ENCODE measurements around the gene KIF9.

The KIF9 gene

GRCh38 chr3:47282424-47283192 lies at the start of gene KIF9, which contains the start of gene KLHL18:
TSS of gene KIF9 (minus strand) at chr3:47282799. CDS start at chr3:47277374, 5,425 bp downstream.
TSS of gene KLHL18 (plus strand) at chr3:47282944. CDS start at chr3:47282966, 22 bp downstream.
- Histone ChIP-seq H3K79me2 (ENCODE audit: insufficient read depth, low read length) (peaks cover 46% of the 10 kb centered on the region), H2AFZ (ENCODE audit: low read length) (peak within 1 kb of the TSS; percentile 98)

GRCh38 chr3:47324278-47324865 lies 41.8 kb upstream of the KIF9 start:
- Histone ChIP-seq H3K4me1 (ENCODE audit: insufficient read depth, low read length, poor library complexity, severe bottlenecking) (no peaks in the 10 kb centered on the region), H3F3A (ENCODE audit: low read depth) (no peaks in the 10 kb centered on the region), H3K9ac (ENCODE audit: low read depth, low read length, poor library complexity, severe bottlenecking) (no peak overlapping the region), H3K27me3 (ENCODE audit: insufficient read depth, low read length, poor library complexity, severe bottlenecking) (no peaks in the 10 kb centered on the region), H3K9me3 (ENCODE audit: insufficient read depth, low read depth, low read length) (no peaks in the 10 kb centered on the region), H3K9me2 (replicated peaks; ENCODE audit: low read depth, low read length) (no peaks in the 10 kb centered on the region), H3K36me3 (ENCODE audit: insufficient read depth, low read length) (peaks cover 64% of the 10 kb centered on the region; the same call in 1 of the 2 replicates), H2AFZ (ENCODE audit: low read length) (no peak overlapping the region), H3K79me2 (ENCODE audit: insufficient read depth, low read length) (no peaks in the 10 kb centered on the region), H3K4me3 (ENCODE audit: low read length, poor library complexity, severe bottlenecking) (no peak overlapping the region), H3K4me2 (ENCODE audit: low read depth, low read length, poor library complexity, severe bottlenecking) (no peak overlapping the region), H4K20me1 (ENCODE audit: insufficient read depth, low read length, poor library complexity, severe bottlenecking) (peaks cover 4% of the 10 kb centered on the region)
- TF ChIP-seq EZH2phosphoT487 (IDR thresholded peaks at IDR 0.05; ENCODE audit: borderline replicate concordance): no peak
- TF ChIP-seq CTCF (conservative IDR thresholded peaks at IDR 0.05; ENCODE audit: low read length): peak; percentile 83

More at GRCh38 chr3:47282424-47283192, at the start of gene KIF9, which contains the start of gene KLHL18:
- Histone ChIP-seq H3K9me3 (ENCODE audit: insufficient read depth, low read depth, low read length) (no peaks in the 10 kb centered on the region), H3F3A (ENCODE audit: low read depth) (no peaks in the 10 kb centered on the region), H3K9ac (ENCODE audit: low read depth, low read length, poor library complexity, severe bottlenecking) (peak within 1 kb of the TSS; percentile 89), H3K36me3 (ENCODE audit: insufficient read depth, low read length) (no peaks in the 10 kb centered on the region), H3K27me3 (ENCODE audit: insufficient read depth, low read length, poor library complexity, severe bottlenecking) (no peaks in the 10 kb centered on the region), H3K4me1 (ENCODE audit: insufficient read depth, low read length, poor library complexity, severe bottlenecking) (peaks cover 25% of the 10 kb centered on the region), H3K9me2 (replicated peaks; ENCODE audit: low read depth, low read length) (no peaks in the 10 kb centered on the region), H4K20me1 (ENCODE audit: insufficient read depth, low read length, poor library complexity, severe bottlenecking) (no peaks in the 10 kb centered on the region), H3K4me2 (ENCODE audit: low read depth, low read length, poor library complexity, severe bottlenecking) (peak within 1 kb of the TSS; percentile 99), H3K4me3 (ENCODE audit: low read length, poor library complexity, severe bottlenecking) (peak within 1 kb of the TSS; percentile 94)
- no peak for TF ChIP-seq CTCF (conservative IDR thresholded peaks at IDR 0.05; ENCODE audit: low read length)
- TF ChIP-seq EZH2phosphoT487 (IDR thresholded peaks at IDR 0.05; ENCODE audit: borderline replicate concordance): no peak

GRCh38 chr3:47323431-47324277 lies 41.1 kb upstream of the KIF9 start:
- Histone ChIP-seq H4K20me1 (ENCODE audit: insufficient read depth, low read length, poor library complexity, severe bottlenecking) (peaks cover 4% of the 10 kb centered on the region), H3F3A (ENCODE audit: low read depth) (no peaks in the 10 kb centered on the region), H3K9me3 (ENCODE audit: insufficient read depth, low read depth, low read length) (no peaks in the 10 kb centered on the region), H3K4me2 (ENCODE audit: low read depth, low read length, poor library complexity, severe bottlenecking) (no peak overlapping the region), H3K36me3 (ENCODE audit: insufficient read depth, low read length) (peaks cover 65% of the 10 kb centered on the region; the same call in 1 of the 2 replicates), H2AFZ (ENCODE audit: low read length) (no peak overlapping the region), H3K4me1 (ENCODE audit: insufficient read depth, low read length, poor library complexity, severe bottlenecking) (no peaks in the 10 kb centered on the region), H3K79me2 (ENCODE audit: insufficient read depth, low read length) (no peaks in the 10 kb centered on the region), H3K9ac (ENCODE audit: low read depth, low read length, poor library complexity, severe bottlenecking) (no peak overlapping the region), H3K27me3 (ENCODE audit: insufficient read depth, low read length, poor library complexity, severe bottlenecking) (no peaks in the 10 kb centered on the region), H3K4me3 (ENCODE audit: low read length, poor library complexity, severe bottlenecking) (no peak overlapping the region), H3K9me2 (replicated peaks; ENCODE audit: low read depth, low read length) (no peaks in the 10 kb centered on the region)
- TF ChIP-seq CTCF (conservative IDR thresholded peaks at IDR 0.05; ENCODE audit: low read length): no peak
- TF ChIP-seq EZH2phosphoT487 (IDR thresholded peaks at IDR 0.05; ENCODE audit: borderline replicate concordance): no peak
